ENCODE results near the gene SPAG16.

DNA sequence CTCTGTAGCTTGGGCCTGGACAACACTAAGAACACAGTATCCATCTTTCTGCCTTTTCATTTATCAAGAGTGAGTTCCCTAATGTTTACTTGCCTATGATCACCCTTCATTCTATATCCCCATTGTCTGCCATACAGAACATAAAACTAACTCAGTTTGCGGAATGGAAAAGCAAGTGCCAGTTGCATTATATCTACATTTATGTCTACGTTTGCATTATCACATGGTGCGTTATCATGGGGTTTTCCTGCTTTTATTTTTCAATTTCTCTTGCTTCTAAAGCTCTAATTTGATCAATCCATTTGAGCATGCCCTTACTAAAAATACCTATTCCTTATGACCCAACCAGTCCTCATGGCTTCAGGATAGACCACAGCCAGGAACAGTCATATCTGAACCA, 704.9 kb downstream of the SPAG16 start:
- TF ChIP-seq, protein P1, sequence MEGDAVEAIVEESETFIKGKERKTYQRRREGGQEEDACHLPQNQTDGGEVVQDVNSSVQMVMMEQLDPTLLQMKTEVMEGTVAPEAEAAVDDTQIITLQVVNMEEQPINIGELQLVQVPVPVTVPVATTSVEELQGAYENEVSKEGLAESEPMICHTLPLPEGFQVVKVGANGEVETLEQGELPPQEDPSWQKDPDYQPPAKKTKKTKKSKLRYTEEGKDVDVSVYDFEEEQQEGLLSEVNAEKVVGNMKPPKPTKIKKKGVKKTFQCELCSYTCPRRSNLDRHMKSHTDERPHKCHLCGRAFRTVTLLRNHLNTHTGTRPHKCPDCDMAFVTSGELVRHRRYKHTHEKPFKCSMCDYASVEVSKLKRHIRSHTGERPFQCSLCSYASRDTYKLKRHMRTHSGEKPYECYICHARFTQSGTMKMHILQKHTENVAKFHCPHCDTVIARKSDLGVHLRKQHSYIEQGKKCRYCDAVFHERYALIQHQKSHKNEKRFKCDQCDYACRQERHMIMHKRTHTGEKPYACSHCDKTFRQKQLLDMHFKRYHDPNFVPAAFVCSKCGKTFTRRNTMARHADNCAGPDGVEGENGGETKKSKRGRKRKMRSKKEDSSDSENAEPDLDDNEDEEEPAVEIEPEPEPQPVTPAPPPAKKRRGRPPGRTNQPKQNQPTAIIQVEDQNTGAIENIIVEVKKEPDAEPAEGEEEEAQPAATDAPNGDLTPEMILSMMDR (IDR thresholded peaks at IDR 0.05), result no peak
- TF ChIP-seq POLR2A (IDR thresholded peaks at IDR 0.05), result no peak
